ENCODE measurements around the gene ANKS1B.

ANKS1B gene

DNA sequence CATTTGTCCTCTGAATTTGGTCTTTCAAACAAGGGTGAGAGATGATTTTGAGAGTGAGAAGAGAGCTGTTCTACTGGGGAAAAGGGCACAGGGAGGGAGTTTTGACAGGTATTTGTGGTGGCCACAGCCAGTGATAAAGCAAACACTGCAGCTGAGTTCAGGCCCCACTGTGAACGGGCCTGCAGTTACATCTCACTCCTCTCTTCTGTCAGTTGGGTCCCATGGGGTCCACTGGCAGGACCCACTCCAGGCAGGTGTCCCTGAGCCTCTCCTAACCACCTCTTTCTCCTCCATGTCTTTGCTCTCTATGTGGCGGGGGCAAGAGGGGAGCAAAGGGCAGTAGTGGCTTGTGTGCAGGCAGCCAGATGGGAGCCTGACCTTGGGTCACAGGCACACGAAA is 1044.8 kb downstream of the ANKS1B start:
- no peak for TF ChIP-seq GATA2 (IDR thresholded peaks at IDR 0.05; ENCODE audit: low read depth, low read length)
- no peak for TF ChIP-seq GATA3 (IDR thresholded peaks at IDR 0.05; ENCODE audit: low read depth, low read length)

DNA sequence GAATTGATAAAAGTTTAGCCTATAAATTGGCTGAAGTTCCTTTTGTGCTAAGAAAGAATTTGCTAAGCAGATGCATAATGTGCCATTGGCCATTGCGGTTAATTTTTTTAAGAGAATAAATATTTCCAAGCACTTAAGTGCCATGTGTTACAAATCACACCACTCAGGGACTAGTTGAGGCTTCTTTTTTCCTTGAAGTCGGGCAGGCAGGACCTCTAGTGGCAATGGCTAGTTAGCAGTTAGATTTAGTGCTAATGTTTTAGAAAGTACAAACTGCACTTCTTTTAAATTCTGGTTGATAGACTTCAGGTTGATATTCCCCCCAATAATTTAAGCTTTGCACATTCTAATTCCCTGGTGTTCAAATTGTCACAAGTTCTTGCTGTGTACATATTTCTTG is 1045.4 kb downstream of the ANKS1B start:
- TF ChIP-seq GATA3 (IDR thresholded peaks at IDR 0.05; ENCODE audit: low read depth, low read length) (no peak), GATA2 (IDR thresholded peaks at IDR 0.05; ENCODE audit: low read depth, low read length) (no peak)

DNA sequence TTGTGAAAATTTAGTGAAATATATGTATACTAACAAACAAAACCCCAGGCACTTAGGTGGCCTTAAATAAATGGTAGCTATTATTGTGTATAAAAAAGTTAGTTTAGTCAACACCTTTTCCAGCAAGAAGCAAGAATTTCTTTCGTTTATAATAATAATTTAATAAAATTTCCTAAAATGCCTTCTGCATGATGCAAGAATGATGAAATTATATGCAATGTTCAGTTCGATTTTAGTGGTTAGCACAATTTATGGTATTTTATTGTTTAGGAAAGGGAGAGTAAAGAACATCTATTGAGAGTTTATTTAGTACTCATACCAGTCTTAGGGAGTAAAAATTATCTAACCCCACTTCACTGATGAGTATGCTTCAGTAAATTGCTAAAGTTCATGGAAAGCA is 1048.9 kb downstream of the ANKS1B start:
- TF ChIP-seq GATA2 (IDR thresholded peaks at IDR 0.05; ENCODE audit: low read depth, low read length) (no peak), GATA3 (IDR thresholded peaks at IDR 0.05; ENCODE audit: low read depth, low read length) (no peak)

DNA sequence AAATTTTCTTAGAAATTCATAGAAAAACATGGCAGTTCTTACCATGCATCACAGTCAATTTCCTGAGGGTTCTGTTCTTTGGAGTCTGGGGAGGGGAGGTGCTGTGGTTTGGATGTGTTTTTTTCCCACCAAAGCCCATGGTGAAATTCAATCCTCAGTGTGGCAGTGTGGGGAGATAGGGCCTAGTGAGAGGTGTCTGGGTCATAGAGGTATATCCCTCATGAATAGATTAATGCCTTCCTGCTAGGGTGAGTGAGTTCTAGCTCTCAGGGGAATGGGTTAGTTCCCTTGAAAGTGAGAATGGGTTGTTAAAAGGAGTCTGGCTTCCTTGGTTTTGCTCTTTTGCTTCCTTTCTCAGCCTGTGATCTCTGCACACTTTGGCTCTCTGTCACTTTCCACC is 1061.9 kb downstream of the ANKS1B start:
- TF ChIP-seq GATA3 (IDR thresholded peaks at IDR 0.05; ENCODE audit: low read depth, low read length) (no peak), GATA2 (IDR thresholded peaks at IDR 0.05; ENCODE audit: low read depth, low read length) (no peak)

DNA sequence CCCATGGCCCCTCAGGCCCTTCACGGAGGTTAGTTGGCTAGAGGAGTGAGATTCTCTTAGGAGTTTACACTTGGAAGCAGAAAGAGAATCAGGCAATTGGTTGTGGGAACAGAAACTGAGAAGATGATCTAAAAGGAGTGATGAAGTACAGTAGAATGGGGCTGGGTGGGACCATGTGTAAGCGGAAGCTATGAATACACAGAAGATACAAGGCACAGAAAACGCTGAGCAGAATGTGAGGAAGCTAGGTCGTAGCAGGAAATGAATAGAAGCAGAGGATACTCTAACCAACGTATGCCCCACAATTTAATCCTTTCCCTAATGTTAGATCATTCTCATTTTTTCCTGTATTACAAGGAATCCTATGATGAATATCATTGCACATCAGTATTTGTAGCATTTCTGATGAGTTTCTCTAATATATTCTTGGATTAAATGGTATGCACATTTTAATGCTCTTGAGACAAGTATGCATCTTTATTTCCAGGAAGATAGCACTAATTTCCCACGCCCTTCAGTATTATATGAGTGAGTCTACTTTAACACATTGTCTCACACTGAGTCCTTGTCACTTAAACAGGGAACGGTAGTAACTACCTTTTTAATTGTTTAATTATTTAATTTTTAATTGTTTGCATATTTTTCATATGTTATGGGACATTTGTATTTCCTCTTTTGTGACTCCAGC is 1066.4 kb downstream of the ANKS1B start:
- no peak for TF ChIP-seq GATA2 (IDR thresholded peaks at IDR 0.05; ENCODE audit: low read depth, low read length)
- no peak for TF ChIP-seq GATA3 (IDR thresholded peaks at IDR 0.05; ENCODE audit: low read depth, low read length)

DNA sequence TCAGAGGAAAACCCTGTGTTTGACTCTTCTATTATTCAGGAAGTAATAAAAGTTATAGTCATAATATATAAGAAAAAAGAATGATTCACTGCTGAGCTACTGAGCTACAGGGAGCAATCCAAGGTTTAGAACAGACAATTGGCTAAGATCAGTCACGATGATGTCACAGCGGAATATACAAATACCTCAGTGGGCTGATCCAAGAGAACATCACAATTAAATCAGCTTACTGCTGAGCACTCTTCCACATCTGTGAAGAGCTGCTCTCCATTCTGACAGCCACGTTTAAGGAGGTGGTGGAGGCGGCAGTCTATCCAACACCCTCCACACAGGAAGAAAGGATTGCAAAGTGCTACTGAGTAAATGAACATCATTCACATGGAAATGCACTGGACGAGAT is 1068.6 kb downstream of the ANKS1B start:
- TF ChIP-seq GATA2 (IDR thresholded peaks at IDR 0.05; ENCODE audit: low read depth, low read length) (no peak), GATA3 (IDR thresholded peaks at IDR 0.05; ENCODE audit: low read depth, low read length) (no peak)

DNA sequence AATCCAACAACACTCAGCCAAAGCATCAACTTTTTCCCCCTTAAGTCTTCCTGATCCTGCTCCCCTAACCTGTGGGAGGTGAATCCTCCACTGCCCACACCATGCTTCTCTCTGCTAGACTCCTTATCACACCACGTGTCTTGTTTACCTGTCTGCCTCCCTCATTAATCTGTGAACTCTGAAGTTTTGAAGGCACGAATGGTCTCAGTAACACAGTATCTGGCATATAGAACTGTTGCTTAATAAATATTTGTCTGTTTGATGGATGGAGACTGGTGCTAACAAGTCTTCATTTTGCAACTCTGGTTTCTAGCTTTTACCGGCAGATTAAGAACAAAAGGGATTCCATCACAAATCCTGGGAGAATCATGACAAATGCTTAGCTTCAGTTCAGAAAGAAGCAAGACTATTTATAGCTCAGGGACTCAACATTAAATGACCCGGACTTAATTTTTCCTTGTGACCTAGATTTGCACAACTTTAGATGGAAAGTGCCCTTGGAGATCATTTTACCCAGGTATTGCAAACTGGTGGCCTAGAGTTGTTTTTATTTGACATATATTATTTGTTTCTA is 1072.2 kb downstream of the ANKS1B start:
- TF ChIP-seq GATA3 (IDR thresholded peaks at IDR 0.05; ENCODE audit: low read depth, low read length), result no peak
- no peak for TF ChIP-seq GATA2 (IDR thresholded peaks at IDR 0.05; ENCODE audit: low read depth, low read length)

DNA sequence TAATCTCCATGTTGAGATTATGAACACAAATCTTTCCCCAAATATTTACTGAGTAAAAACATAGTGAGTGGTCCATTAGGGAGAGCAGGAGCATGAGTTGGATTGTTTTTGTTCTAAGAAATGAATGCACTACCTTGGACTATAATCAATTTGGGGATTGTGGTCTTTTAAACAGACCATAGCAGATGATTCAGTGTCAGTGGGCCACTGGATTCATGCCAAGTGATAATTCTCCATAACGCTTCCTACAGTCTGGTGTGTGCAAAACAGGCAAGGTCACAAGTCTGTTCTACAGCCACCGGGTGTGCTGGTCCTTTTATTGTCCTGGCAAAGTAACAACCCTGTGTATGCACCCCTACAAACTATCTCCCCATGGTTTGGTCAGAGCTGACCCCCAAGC is 1073.3 kb downstream of the ANKS1B start:
- TF ChIP-seq GATA2 (IDR thresholded peaks at IDR 0.05; ENCODE audit: low read depth, low read length) (no peak), GATA3 (IDR thresholded peaks at IDR 0.05; ENCODE audit: low read depth, low read length) (no peak)

DNA sequence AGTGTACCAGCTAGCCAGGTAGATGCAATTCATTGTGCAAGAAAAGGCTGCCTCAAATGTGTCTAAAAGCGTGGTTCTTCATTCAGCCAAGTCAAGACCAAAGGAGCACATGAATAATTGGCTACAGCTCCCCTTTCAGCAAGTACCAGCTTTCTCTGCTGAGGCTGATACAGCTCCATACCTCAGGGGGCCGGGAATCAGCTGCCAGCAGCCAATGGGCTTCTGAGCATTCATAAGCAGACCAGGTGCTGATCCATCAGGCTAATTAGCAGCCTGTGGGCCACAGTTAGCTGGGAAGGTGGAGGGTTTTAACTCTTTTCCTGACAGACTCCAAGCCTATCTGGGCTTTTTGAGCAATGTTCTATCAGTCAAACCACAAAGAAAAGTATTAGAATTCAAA is 1075.0 kb downstream of the ANKS1B start:
- TF ChIP-seq GATA3 (IDR thresholded peaks at IDR 0.05; ENCODE audit: low read depth, low read length), result no peak
- no peak for TF ChIP-seq GATA2 (IDR thresholded peaks at IDR 0.05; ENCODE audit: low read depth, low read length)

DNA sequence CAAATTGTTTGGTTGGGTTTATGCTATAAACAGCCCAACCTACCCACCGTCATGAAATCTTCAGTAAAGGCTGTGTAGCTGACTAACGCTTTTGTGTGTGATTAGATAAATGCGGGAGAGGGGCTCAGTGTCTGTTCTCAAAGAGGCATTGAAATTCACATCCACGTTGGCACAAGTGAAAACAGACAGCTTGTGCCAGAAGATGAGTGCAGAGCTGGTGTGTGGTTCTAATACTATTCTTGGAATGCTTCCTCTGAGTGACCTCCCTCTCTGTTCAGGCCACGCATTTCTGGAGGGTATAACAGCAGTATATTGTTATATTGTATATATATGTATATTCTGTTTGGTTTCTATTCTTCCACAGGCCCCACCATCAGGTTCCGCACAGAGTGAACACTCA is 1075.9 kb downstream of the ANKS1B start:
- TF ChIP-seq GATA3 (IDR thresholded peaks at IDR 0.05; ENCODE audit: low read depth, low read length) (no peak), GATA2 (IDR thresholded peaks at IDR 0.05; ENCODE audit: low read depth, low read length) (no peak)

DNA sequence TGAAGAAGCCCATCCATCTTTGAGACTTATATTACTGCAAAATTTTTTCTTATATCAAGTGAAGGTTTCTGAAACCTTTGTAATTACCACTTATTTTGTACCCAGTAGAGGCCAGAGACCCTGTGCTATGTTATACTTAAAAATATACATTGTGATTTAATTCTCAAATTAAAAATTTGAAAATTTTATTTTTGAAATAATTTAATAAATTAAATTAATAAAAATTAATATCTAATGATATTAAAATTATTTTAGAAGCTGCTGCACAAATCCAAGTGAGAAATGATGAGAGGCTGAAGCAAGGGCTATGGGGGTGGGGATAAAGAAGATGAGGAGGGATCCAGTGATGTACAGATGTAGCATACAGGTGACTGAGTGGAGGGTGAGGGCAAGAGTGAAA is 1080.9 kb downstream of the ANKS1B start:
- TF ChIP-seq GATA2 (IDR thresholded peaks at IDR 0.05; ENCODE audit: low read depth, low read length) (no peak), GATA3 (IDR thresholded peaks at IDR 0.05; ENCODE audit: low read depth, low read length) (no peak)

DNA sequence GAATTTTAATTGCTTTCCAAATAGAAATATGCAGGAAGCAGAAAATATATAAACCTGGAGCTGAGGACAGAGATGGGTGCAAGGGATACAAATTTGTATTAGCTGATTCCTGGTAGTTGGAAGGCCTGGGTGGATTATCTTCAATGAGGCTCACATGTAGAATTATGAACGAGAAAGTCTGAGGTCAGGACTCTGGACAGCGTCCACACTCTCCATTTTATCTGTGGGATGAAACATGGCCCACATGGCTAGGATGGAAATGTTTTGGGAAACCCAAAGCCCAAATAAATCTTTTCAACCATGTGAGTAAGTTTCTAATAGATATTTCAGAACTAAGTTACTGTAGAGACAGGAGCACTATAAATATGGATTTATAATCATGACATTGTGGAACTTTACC is 1083.5 kb downstream of the ANKS1B start:
- TF ChIP-seq GATA2 (IDR thresholded peaks at IDR 0.05; ENCODE audit: low read depth, low read length) (no peak), GATA3 (IDR thresholded peaks at IDR 0.05; ENCODE audit: low read depth, low read length) (no peak)

DNA sequence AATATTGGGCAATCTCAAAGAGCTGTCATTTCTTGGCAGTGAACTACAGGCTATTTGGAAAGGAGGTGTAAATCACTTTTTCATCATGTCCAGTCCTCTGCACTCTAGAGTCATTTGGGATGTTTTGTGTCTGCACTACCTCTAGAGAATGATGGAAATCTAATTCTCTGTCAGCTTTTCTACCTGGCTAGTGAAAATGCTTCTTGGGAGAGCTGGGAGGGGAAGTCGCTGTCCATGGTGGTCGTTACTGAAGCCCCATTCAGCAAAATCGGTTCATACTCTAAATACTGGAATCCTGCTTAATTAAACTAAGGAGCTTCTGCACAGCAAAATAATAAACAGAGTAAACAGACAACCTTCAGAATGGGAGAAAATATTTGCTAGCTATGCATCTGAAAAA is 1087.8 kb downstream of the ANKS1B start:
- TF ChIP-seq GATA2 (IDR thresholded peaks at IDR 0.05; ENCODE audit: low read depth, low read length) (no peak), GATA3 (IDR thresholded peaks at IDR 0.05; ENCODE audit: low read depth, low read length) (no peak)

DNA sequence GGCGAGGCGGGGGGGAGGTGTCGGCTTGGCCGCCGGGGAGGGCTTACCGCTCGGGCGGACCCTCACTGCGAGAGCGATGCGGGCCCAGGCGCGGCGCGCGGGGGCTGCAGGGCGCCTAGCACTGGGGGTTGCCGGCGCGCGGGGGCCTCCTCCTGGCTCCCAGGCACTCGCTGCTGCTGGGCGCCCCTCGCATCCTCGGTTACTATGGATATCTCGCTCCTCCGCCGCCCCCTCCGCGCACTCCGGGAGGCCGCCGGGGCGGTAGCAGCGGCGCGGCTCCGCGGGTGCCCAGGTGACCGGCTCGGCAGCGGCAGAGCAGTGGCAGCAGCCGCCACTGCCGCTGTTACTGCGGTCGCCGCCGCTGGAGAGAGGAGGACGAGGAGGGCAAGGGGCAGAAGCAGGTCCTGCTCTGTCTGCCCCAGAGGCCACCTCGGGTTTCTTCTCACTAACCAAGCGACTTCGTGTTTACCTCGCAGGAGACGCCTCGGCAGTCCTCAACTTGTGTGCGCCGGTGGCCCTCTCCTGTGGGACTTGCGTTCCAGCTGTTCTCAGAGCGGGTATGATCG is 1089.6 kb downstream of the ANKS1B start:
- no peak for TF ChIP-seq GATA3 (IDR thresholded peaks at IDR 0.05; ENCODE audit: low read depth, low read length)
- no peak for TF ChIP-seq GATA2 (IDR thresholded peaks at IDR 0.05; ENCODE audit: low read depth, low read length)

DNA sequence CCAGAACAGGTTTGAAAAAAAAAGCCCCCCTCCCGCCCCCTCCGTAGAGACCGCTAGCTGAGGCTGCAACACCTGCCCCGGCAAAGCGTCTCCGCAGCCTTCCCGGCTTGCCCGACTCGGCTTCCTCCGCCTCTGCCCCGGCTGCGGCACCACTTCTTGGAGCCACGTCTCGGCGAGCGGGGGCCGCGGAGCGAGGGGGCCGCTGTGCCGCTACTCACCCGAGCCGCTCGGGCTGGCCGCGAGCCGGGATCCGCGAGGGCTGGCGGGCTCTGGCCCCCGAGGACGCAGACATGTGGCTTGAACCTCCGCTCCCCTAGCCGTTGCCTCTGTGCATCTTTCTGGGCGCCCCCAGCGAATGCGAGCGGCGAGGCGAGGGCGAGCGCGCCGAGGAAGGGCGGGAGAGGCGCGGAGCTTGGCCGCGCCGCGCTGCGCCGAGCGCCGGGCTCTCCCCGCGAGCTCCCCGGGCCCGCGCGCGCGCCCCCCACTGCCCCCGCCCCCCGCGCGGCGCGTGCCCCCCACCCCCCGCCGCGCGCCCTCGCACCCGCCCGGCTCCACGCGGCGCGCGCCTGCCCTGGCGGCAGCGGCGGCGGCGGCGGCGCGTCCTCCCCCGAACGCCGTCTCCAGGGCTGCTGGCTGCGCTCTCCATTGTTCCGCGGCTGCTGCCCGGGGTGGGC is 1090.2 kb downstream of the ANKS1B start:
- TF ChIP-seq GATA3 (IDR thresholded peaks at IDR 0.05; ENCODE audit: low read depth, low read length) (no peak), GATA2 (IDR thresholded peaks at IDR 0.05; ENCODE audit: low read depth, low read length) (no peak)

All from SH-SY5Y (cell line).